Vagina (tissue), 2 donors: ENCODE measurements around the gene ELK4. TPM values are rescaled to one million over a fixed set of nuclear protein-coding genes. Genes with fewer than 3 reads are reported as not detected.

Experiments
- DNase-seq, 2 donors: peaks; one replicate each; pipeline ENCODE4 v3.0.0-alpha.2; 2017; ENCODE audit errors: extremely low spot score in 2 of 2
- H3K27ac ChIP-seq: fragments of 200-600 bp; sonication (generic); one replicate; pipeline ENCODE4 v1.5.1; 2019
- H3K27me3 ChIP-seq: fragments of 200-600 bp; sonication (generic); one replicate; pipeline ENCODE4 v1.5.1; 2019
- H3K36me3 ChIP-seq, 2 donors: fragments of 200-600 bp; sonication (generic); one replicate each; pipeline ENCODE4 v1.5.1; 2017 to 2019
- H3K4me1 ChIP-seq: fragments of 200-600 bp; sonication (generic); one replicate; pipeline ENCODE4 v1.5.1; 2019
- H3K4me3 ChIP-seq, 2 donors: fragments of 200-600 bp; sonication (generic); 1 replicate in 1 of 2; 2 replicates in 1 of 2; pipeline ENCODE4 v1.5.1; 2016 to 2019
- H3K9me3 ChIP-seq: fragments of 200-600 bp; sonication (generic); one replicate; pipeline ENCODE4 v1.5.1; 2019
- CTCF ChIP-seq, 3 experiments: fragments of 450-650 bp in 2 of 3; fragments of 200-600 bp in 1 of 3; sonication (generic) in 1 of 3; IDR thresholded peaks; one replicate each; pipeline ENCODE4 v1.5.1; 2017 to 2019; ENCODE audit warnings: antibody characterized with exemption in 3 of 3, mild to moderate bottlenecking in 2 of 3, moderate library complexity in 2 of 3
- POLR2A ChIP-seq, 2 donors: fragments of 450-650 bp; IDR thresholded peaks; one replicate each; pipeline ENCODE4 v1.6.1; 2017; ENCODE audit warnings: antibody characterized with exemption in 2 of 2, mild to moderate bottlenecking in 2 of 2, moderate library complexity in 2 of 2
- POLR2AphosphoS5 ChIP-seq, 2 donors: sonication (generic); formaldehyde crosslinking; IDR thresholded peaks; one replicate each; pipeline ENCODE4 v1.9.0; 2017; ENCODE audit warnings: antibody characterized with exemption in 2 of 2, mild to moderate bottlenecking in 2 of 2, low read depth in 1 of 2; ENCODE audit not compliant: insufficient read depth in 1 of 2
- intact Hi-C: fragments of 100-400 bp; cut with DNase I; formaldehyde crosslinking; loops from one replicate; pipeline ENCODE4 v1.15.1; 2023
- total RNA-seq: library from RNA; depleted of rRNA; stranded (reverse); fragments of >200 nt; gene quantifications from one replicate; pipeline ENCODE4 v1.2.3, GENCODE V29; 2016

The ELK4 gene
- total RNA-seq, 1 donor from 2014 or later: 24.1 TPM

- DNase-seq: no peak
- H3K36me3 ChIP-seq: no peaks in the 10 kb centered on the region
- TF ChIP-seq POLR2AphosphoS5 (IDR thresholded peaks at IDR 0.05; ENCODE audit: insufficient read depth in 1 of 2, low read depth in 1 of 2): no peak
- TF ChIP-seq CTCF (IDR thresholded peaks at IDR 0.05): no peak
- TF ChIP-seq POLR2A (IDR thresholded peaks at IDR 0.05): no peak
- peaks cover 10% of the 10 kb centered on the region for H3K4me1 ChIP-seq
- intact Hi-C loops: no loop called here
- no peak overlapping the region for H3K4me3 ChIP-seq
- no peak overlapping the region for H3K27ac ChIP-seq
- no peaks in the 10 kb centered on the region for H3K9me3 ChIP-seq
- H3K27me3 ChIP-seq: no peaks in the 10 kb centered on the region
These were observed 18.4 kb upstream of the ELK4 start for GRCh38 chr1:205650241-205650640.

GRCh38 chr1:205645519-205645918 lies 13.7 kb upstream of the ELK4 start:
- H3K4me1 ChIP-seq: peaks cover 10% of the 10 kb centered on the region
- no peak overlapping the region for H3K4me3 ChIP-seq
- H3K9me3 ChIP-seq: no peaks in the 10 kb centered on the region
- TF ChIP-seq POLR2AphosphoS5 (IDR thresholded peaks at IDR 0.05; ENCODE audit: insufficient read depth in 1 of 2, low read depth in 1 of 2) (no peak), CTCF (IDR thresholded peaks at IDR 0.05) (no peak), POLR2A (IDR thresholded peaks at IDR 0.05) (no peak)
- H3K27me3 ChIP-seq: no peaks in the 10 kb centered on the region
- no peaks in the 10 kb centered on the region for H3K36me3 ChIP-seq
- DNase-seq: no peak
- no peak overlapping the region for H3K27ac ChIP-seq
- intact Hi-C loops: no loop called here

GRCh38 chr1:205642679-205643307 lies 11.0 kb upstream of the ELK4 start:
- Histone ChIP-seq H3K27ac (no peak overlapping the region), H3K4me1 (no peaks in the 10 kb centered on the region), H3K36me3 (no peaks in the 10 kb centered on the region), H3K27me3 (no peaks in the 10 kb centered on the region), H3K4me3 (no peak overlapping the region), H3K9me3 (no peaks in the 10 kb centered on the region)
- TF ChIP-seq POLR2AphosphoS5 (IDR thresholded peaks at IDR 0.05; ENCODE audit: insufficient read depth in 1 of 2, low read depth in 1 of 2) (no peak), POLR2A (IDR thresholded peaks at IDR 0.05) (no peak), CTCF (IDR thresholded peaks at IDR 0.05) (no peak)
- no peak for DNase-seq
- intact Hi-C loops: no loop called here

- no peaks in the 10 kb centered on the region for H3K9me3 ChIP-seq
- H3K27me3 ChIP-seq: no peaks in the 10 kb centered on the region
- intact Hi-C loops: no loop called here
- peaks cover 17% of the 10 kb centered on the region for H3K4me1 ChIP-seq
- H3K27ac ChIP-seq: no peak overlapping the region
- no peaks in the 10 kb centered on the region for H3K36me3 ChIP-seq
- DNase-seq: no peak
- TF ChIP-seq CTCF (IDR thresholded peaks at IDR 0.05) (no peak), POLR2A (IDR thresholded peaks at IDR 0.05) (no peak)
- H3K4me3 ChIP-seq: no peak overlapping the region
These were observed 7.8 kb upstream of the ELK4 start for GRCh38 chr1:205639567-205639966.

GRCh38 chr1:205637854-205638468 lies 6.2 kb upstream of the ELK4 start:
- DNase-seq: no peak
- intact Hi-C loops: no loop called here
- no peak overlapping the region for H3K27ac ChIP-seq

More at GRCh38 chr1:205637854-205638468, 6.2 kb upstream of the ELK4 start:
- H3K27me3 ChIP-seq: no peaks in the 10 kb centered on the region
- H3K36me3 ChIP-seq: no peaks in the 10 kb centered on the region
- H3K4me1 ChIP-seq: peaks cover 24% of the 10 kb centered on the region
- no peak overlapping the region for H3K4me3 ChIP-seq
- no peaks in the 10 kb centered on the region for H3K9me3 ChIP-seq
- TF ChIP-seq CTCF (IDR thresholded peaks at IDR 0.05) (no peak), POLR2A (IDR thresholded peaks at IDR 0.05) (no peak)
